ENCODE data around the gene TBCEL.
A peak's percentile ranks its signal among the peaks of the same experiment; 100 is the strongest.

TBCEL gene, protein sequence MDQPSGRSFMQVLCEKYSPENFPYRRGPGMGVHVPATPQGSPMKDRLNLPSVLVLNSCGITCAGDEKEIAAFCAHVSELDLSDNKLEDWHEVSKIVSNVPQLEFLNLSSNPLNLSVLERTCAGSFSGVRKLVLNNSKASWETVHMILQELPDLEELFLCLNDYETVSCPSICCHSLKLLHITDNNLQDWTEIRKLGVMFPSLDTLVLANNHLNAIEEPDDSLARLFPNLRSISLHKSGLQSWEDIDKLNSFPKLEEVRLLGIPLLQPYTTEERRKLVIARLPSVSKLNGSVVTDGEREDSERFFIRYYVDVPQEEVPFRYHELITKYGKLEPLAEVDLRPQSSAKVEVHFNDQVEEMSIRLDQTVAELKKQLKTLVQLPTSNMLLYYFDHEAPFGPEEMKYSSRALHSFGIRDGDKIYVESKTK

DNA sequence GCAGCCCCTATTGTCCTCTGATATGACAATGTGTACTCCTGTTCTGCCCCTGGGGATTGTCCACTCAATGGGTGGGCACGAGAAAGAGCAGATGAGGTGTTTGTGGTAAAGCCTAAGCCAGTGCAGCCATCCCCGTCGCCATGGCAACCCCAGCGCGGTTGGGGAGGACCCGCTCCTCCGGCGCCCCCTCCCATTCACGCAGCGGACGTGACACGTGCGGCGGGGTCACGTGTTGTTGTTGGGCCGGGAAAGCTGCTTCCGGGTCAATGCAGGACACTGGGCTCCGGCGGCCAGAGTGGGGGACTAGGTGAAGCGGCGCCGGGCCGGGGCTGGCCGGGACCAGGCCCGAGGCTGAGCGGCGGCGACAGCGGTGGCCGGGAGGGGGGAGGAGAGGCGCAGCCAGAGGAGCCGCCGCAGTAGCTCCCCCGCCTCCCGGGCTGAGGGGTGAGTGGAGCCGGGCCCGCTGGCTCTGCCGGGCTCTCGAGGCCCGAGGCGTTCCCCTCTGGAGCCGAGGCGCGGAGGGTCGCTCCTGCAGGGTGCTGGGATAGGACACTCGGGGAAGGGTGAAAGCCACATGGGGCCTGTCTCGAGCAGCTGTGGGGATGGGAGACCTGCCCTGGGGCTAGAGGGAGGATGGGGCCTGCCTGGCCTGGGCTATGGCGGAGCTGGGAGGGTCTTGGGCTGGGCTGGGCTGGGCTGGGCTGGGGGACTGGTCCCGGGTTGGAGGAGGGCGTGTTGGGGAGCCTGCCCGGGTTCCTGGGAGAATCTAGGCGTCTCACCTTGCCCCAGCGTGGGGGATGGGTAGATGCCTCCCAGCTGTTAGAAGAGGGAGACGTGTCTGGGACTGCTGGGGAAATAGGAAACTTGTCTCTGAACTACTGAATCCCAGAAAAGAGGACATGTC is at the start of gene TBCEL:
TSS of gene TBCEL (plus strand) at position 255 of the 904 bp plus-strand sequence. CDS start 21,589 bp downstream, outside the sequence.
- peak within 1 kb of the TSS in 4 of 5 donors; percentile 75 to 88 (median 78) for H3K9ac ChIP-seq (ENCODE audit: low read length in 5 of 5)
- peaks cover 4 to 24% (median 17%) of the 10 kb centered on the region in 5 donors for H3K4me1 ChIP-seq (ENCODE audit: control insufficient read depth in 5 of 5, insufficient read depth in 5 of 5, low read length in 5 of 5)
- H3K4me3 ChIP-seq (ENCODE audit: low read depth in 1 of 5, low read length in 5 of 5): peak within 1 kb of the TSS; percentile 75 to 90 (median 80)
- no peaks in the 10 kb centered on the region for H3K27me3 ChIP-seq (ENCODE audit: control insufficient read depth in 5 of 5, insufficient read depth in 4 of 5, low read length in 5 of 5)
- no peaks in the 10 kb centered on the region for H3K36me3 ChIP-seq (ENCODE audit: control insufficient read depth in 5 of 5, insufficient read depth in 5 of 5, low read length in 5 of 5)
- H3K27ac ChIP-seq (ENCODE audit: low read depth, low read length): no peak within 1 kb of the TSS
- H3K9me3 ChIP-seq (ENCODE audit: control insufficient read depth in 5 of 5, low read length in 5 of 5): no peaks in the 10 kb centered on the region

DNA sequence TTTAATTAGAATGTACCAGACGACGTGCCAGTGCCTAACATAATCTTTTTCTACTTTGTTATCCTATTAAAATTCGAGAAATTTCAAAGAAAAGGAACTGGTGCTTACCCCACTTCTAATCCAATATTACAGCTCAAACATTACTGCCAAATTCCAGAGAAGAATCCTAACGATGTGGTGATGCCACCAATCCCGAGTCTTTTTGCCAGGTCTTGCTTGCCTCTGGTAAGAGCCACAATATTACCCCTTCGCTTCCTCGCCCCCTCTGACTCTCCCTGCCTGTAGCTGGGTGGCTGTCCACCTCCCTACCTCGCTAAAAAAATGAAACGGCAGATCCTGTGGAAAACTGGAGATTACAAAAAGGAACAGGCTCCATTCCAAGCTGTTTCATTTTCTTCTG is 49.4 kb upstream of the TBCEL start:
- Histone ChIP-seq H3K4me3 (ENCODE audit: low read depth in 1 of 5, low read length in 5 of 5) (no peak overlapping the region), H3K9me3 (ENCODE audit: control insufficient read depth in 5 of 5, low read length in 5 of 5) (no peaks in the 10 kb centered on the region), H3K27me3 (ENCODE audit: control insufficient read depth in 5 of 5, insufficient read depth in 4 of 5, low read length in 5 of 5) (peaks cover 3 to 13% (median 9%) of the 10 kb centered on the region in 5 donors), H3K36me3 (ENCODE audit: control insufficient read depth in 5 of 5, insufficient read depth in 5 of 5, low read length in 5 of 5) (no peaks in the 10 kb centered on the region), H3K9ac (ENCODE audit: low read length in 5 of 5) (no peak overlapping the region), H3K4me1 (ENCODE audit: control insufficient read depth in 5 of 5, insufficient read depth in 5 of 5, low read length in 5 of 5) (peaks cover 0 to 8% (median 0%) of the 10 kb centered on the region in 5 donors), H3K27ac (ENCODE audit: low read depth, low read length) (no peak overlapping the region)

DNA sequence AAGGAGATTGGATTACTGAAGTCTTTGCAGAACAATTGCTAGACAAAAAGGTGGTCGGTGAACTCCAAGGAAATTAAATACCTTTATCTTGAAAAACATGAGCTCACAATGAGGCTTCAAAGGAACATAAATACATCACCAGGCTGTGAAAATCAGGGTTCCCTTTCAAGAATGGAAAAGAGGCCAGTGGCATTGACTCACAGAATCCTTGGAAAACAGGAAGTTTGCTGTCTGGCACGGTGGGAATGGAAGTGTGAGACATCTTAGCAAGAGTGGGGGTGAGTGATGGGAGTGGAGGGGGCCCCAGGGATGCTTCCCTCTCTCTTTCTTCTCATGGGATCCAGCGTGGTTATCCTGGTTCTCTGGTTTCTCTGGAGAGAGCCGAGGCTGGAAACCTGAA is 48.9 kb upstream of the TBCEL start:
- Histone ChIP-seq H3K27ac (ENCODE audit: low read depth, low read length) (no peak overlapping the region), H3K4me1 (ENCODE audit: control insufficient read depth in 5 of 5, insufficient read depth in 5 of 5, low read length in 5 of 5) (peaks cover 0 to 8% (median 0%) of the 10 kb centered on the region in 5 donors), H3K27me3 (ENCODE audit: control insufficient read depth in 5 of 5, insufficient read depth in 4 of 5, low read length in 5 of 5) (peaks cover 3 to 13% (median 9%) of the 10 kb centered on the region in 5 donors), H3K4me3 (ENCODE audit: low read depth in 1 of 5, low read length in 5 of 5) (no peak overlapping the region), H3K9me3 (ENCODE audit: control insufficient read depth in 5 of 5, low read length in 5 of 5) (no peaks in the 10 kb centered on the region), H3K36me3 (ENCODE audit: control insufficient read depth in 5 of 5, insufficient read depth in 5 of 5, low read length in 5 of 5) (no peaks in the 10 kb centered on the region), H3K9ac (ENCODE audit: low read length in 5 of 5) (no peak overlapping the region)

DNA sequence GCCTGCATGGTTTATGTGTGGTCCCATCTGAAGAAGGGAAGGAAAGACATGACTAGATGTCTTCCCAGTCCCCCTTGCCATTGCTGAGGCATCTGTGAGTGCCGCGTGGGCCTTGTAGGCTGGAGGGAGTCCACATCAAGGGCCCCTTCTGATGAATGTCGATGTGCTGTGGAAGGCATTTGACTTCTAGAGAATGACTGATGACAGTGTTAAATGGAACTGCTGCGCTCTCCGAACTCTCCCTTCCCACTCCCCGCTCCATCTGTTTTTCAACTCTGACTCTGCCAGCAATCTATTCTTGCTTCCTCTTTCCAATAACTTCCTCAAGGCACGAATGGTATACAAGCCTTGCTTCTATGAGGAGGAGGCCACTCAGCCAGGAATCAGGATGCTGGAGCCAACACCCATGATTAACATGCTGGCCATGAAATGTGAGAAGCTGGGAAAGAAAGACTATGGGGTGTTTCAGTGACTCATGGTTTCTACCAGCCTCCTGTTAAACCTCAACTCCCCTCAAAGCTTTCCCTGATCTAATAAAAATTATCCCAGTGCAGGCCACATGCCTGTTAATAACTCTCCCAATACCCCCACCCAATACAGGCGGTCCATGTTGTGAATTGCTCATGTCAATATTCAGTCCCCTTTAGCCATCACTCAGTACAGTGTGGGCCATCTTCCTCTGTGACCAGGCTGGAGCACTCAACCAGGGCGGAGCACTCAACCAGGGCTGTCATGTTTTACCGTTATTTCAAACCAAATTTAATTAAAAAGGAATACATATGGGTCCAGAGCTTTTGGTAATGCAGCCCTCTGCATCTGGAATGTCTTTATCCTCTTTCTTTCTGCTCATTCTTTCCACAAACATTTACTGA is 46.4 kb upstream of the TBCEL start:
- Histone ChIP-seq H3K36me3 (ENCODE audit: control insufficient read depth in 5 of 5, insufficient read depth in 5 of 5, low read length in 5 of 5) (no peaks in the 10 kb centered on the region), H3K9me3 (ENCODE audit: control insufficient read depth in 5 of 5, low read length in 5 of 5) (no peaks in the 10 kb centered on the region), H3K4me1 (ENCODE audit: control insufficient read depth in 5 of 5, insufficient read depth in 5 of 5, low read length in 5 of 5) (peaks cover 0 to 8% (median 0%) of the 10 kb centered on the region in 5 donors), H3K4me3 (ENCODE audit: low read depth in 1 of 5, low read length in 5 of 5) (no peak overlapping the region), H3K9ac (ENCODE audit: low read length in 5 of 5) (no peak overlapping the region), H3K27me3 (ENCODE audit: control insufficient read depth in 5 of 5, insufficient read depth in 4 of 5, low read length in 5 of 5) (peaks cover 0 to 5% (median under 1%) of the 10 kb centered on the region in 5 donors), H3K27ac (ENCODE audit: low read depth, low read length) (no peak overlapping the region)

DNA sequence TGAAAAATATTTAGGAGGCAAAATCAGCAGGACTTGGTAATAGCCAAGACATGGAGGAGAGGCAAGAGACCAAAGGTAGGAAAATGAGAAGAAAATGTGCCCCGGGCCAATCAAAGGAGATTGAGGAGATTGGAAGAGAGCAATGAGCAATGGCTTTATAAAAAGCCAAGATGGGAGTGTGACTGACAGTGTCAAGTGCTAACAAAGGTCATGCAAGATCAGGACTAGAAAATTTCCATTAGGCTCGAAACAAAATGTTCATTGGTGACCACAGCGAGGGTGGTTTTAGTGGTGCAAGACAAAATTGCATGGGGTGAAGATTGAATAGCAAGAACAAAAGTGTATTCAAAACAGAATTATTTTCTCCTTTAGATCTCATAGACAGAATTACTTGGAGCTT is 45.2 kb upstream of the TBCEL start:
- no peaks in the 10 kb centered on the region for H3K27me3 ChIP-seq (ENCODE audit: control insufficient read depth in 5 of 5, insufficient read depth in 4 of 5, low read length in 5 of 5)
- no peaks in the 10 kb centered on the region for H3K36me3 ChIP-seq (ENCODE audit: control insufficient read depth in 5 of 5, insufficient read depth in 5 of 5, low read length in 5 of 5)
- no peak overlapping the region for H3K4me3 ChIP-seq (ENCODE audit: low read depth in 1 of 5, low read length in 5 of 5)
- no peak overlapping the region for H3K9ac ChIP-seq (ENCODE audit: low read length in 5 of 5)
- H3K4me1 ChIP-seq (ENCODE audit: control insufficient read depth in 5 of 5, insufficient read depth in 5 of 5, low read length in 5 of 5): peaks cover 0 to 8% (median 0%) of the 10 kb centered on the region in 5 donors
- H3K27ac ChIP-seq (ENCODE audit: low read depth, low read length): no peak overlapping the region
- no peaks in the 10 kb centered on the region for H3K9me3 ChIP-seq (ENCODE audit: control insufficient read depth in 5 of 5, low read length in 5 of 5)

DNA sequence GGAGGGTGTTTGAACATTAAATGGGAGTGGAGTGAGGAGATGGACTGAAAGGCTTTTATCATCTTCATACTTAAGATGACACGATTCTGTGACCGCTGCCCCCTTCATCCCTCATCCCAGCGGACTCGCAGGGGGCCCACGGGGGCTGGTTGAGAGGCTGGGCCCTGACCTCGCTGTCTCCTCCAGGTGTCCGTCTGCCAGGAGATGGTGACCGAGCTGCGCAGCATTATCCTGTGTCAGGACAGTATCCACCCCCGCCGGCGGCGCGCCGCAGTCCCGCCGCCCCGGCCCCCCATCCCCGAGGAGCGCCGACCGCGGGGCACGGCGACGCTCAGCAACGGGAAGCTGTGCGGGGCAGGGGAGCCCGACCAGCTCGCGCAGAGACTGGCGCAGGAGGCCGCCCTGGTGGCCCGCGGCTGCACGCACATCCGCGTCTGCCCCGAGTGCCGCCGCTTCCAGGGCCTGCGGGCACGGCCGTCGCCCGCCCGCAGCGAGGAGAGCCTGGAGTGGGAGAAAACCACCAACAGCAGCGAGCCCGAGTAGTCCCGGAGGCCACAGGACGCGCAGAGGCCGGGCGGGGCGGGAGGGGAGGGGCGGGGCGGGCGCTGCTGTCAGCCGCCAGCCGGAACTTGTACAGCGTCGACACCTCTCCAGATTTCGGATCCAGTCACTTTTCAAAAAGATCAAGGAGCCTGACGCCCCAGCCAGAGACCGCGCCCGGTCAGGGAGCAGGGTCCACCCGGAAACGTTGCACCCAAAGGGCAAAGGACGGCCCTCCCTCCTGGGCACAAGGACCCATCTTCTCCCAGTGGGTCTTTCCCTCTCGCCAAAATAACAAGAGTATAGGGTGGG is 38.0 kb upstream of the TBCEL start:
- Histone ChIP-seq H3K4me1 (ENCODE audit: control insufficient read depth in 5 of 5, insufficient read depth in 5 of 5, low read length in 5 of 5) (peaks cover 0 to 9% (median 6%) of the 10 kb centered on the region in 5 donors), H3K36me3 (ENCODE audit: control insufficient read depth in 5 of 5, insufficient read depth in 5 of 5, low read length in 5 of 5) (no peaks in the 10 kb centered on the region), H3K4me3 (ENCODE audit: low read depth in 1 of 5, low read length in 5 of 5) (peak overlapping the region; percentile 48 to 71 (median 59)), H3K9me3 (ENCODE audit: control insufficient read depth in 5 of 5, low read length in 5 of 5) (no peaks in the 10 kb centered on the region), H3K27ac (ENCODE audit: low read depth, low read length) (no peak overlapping the region), H3K27me3 (ENCODE audit: control insufficient read depth in 5 of 5, insufficient read depth in 4 of 5, low read length in 5 of 5) (no peaks in the 10 kb centered on the region), H3K9ac (ENCODE audit: low read length in 5 of 5) (peak overlapping the region in 2 of 5 donors; percentile 37 to 68)

DNA sequence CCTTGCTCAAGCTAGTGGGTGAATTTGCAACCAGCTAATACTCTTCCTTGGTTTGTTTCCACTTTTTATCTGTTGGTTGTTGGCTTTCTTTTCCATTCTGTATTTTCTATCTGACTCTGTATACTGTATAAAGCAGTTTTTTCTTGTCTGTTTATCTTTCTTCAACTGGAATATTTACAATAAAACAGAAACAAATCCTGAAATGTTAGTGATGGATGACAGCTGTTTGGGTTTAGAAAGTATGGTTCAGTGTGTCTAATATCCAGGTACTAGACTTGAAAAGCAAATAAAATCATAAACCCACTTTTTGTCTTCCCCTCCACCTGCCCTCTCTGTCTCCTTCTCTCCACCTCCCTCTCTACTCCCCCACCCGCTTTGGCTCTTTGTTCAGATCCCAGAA is 35.3 kb upstream of the TBCEL start:
- H3K4me3 ChIP-seq (ENCODE audit: low read depth in 1 of 5, low read length in 5 of 5): no peak overlapping the region
- H3K4me1 ChIP-seq (ENCODE audit: control insufficient read depth in 5 of 5, insufficient read depth in 5 of 5, low read length in 5 of 5): peaks cover 0 to 9% (median 6%) of the 10 kb centered on the region in 5 donors
- H3K36me3 ChIP-seq (ENCODE audit: control insufficient read depth in 5 of 5, insufficient read depth in 5 of 5, low read length in 5 of 5): no peaks in the 10 kb centered on the region
- H3K9me3 ChIP-seq (ENCODE audit: control insufficient read depth in 5 of 5, low read length in 5 of 5): no peaks in the 10 kb centered on the region
- no peak overlapping the region for H3K9ac ChIP-seq (ENCODE audit: low read length in 5 of 5)
- no peak overlapping the region for H3K27ac ChIP-seq (ENCODE audit: low read depth, low read length)
- peaks cover 0 to 12% (median 7%) of the 10 kb centered on the region in 5 donors for H3K27me3 ChIP-seq (ENCODE audit: control insufficient read depth in 5 of 5, insufficient read depth in 4 of 5, low read length in 5 of 5)

DNA sequence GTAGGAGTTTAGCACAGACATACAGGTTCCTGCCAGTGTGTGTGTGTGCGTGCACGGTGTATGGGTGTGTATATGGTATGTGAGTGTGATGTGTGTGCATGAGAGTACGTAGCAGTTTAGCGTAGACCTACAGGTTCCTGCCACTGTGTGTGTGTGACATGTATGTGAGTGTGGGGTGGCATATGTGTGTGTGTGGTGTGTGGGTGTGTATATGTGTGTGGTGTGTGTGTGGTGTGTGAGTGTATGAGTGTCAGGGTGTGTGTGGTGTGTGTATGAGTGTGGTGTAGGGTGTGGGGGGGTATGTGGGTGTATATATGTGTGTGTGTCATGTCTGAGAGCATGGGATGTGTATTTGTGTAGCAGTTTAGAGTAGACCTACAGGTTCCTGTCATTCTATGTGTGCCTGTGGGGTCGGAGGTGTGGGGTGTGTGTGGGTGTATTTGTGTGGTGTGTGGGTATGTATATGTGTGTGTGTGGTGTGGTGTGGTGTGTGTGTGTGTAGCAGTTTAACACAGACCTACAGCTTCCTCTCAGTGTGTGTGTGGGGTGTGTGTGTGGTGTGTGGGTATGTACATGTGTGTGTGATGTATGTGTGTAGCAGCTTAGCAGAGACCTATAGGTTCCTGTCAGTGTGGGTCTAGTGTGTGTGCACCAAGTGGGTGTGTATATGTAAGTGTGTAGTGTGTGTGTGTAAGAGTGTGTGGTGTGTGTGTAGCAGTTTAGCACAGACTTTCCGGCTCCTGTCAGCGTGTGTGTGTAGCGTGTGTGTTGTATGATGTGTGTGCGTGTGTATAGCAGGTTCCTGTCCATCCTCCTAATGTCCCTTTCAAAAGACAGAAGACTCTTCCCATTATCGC is 31.8 kb upstream of the TBCEL start:
- Histone ChIP-seq H3K4me1 (ENCODE audit: control insufficient read depth in 5 of 5, insufficient read depth in 5 of 5, low read length in 5 of 5) (no peaks in the 10 kb centered on the region), H3K9me3 (ENCODE audit: control insufficient read depth in 5 of 5, low read length in 5 of 5) (no peaks in the 10 kb centered on the region), H3K9ac (ENCODE audit: low read length in 5 of 5) (no peak overlapping the region), H3K27me3 (ENCODE audit: control insufficient read depth in 5 of 5, insufficient read depth in 4 of 5, low read length in 5 of 5) (peaks cover 0 to 12% (median 7%) of the 10 kb centered on the region in 5 donors), H3K4me3 (ENCODE audit: low read depth in 1 of 5, low read length in 5 of 5) (no peak overlapping the region), H3K27ac (ENCODE audit: low read depth, low read length) (no peak overlapping the region), H3K36me3 (ENCODE audit: control insufficient read depth in 5 of 5, insufficient read depth in 5 of 5, low read length in 5 of 5) (no peaks in the 10 kb centered on the region)
